ENCODE results near the gene PDXK. TPM values are rescaled to one million over a fixed set of nuclear protein-coding genes. Genes with fewer than 3 reads are reported as not detected.
A peak's percentile ranks its signal among the peaks of the same experiment; 100 is the strongest.

The PDXK gene
- total RNA-seq, 2 experiments from 2014 or later: 126 to 131 TPM

DNA sequence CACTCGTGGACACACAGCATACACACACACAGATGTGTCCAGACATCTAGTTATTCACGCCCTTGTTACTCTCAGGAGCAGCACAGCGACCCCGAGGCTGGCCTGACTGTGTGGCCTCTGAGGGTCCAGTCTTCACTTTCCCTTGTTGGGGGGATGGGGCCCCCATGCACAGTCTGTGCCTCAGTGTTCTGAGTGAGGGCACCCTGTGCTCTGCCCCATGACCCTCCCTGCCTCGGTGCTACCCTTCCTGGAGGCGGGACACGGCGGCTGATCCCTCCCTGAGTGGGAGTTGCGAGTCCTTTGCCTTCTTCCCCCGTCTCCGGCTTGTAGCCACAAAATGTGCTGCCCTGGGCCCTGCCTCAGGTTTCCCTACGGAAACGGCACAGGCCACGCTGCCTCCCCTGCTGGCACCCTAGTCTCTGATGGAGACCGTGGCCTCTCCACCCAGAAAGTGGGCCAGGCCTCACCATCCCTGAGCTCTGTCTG is 48.6 kb downstream of the PDXK start:
- no peak overlapping the region for H3K27ac Mint-ChIP-seq
- H3K4me1 Mint-ChIP-seq (ENCODE audit: low read depth): peaks cover 2% of the 10 kb centered on the region
- H3K9me3 Mint-ChIP-seq: no peaks in the 10 kb centered on the region
- peaks cover 3% of the 10 kb centered on the region for H3K36me3 Mint-ChIP-seq
- ChIA-PET POLR2A (no interaction called here), CTCF (no interaction called here)
- intact Hi-C loops (cut with micrococcal nuclease): no loop called here
- no peak overlapping the region for H3K4me3 Mint-ChIP-seq
- no peaks in the 10 kb centered on the region for H3K27me3 Mint-ChIP-seq
- no peak for DNase-seq

- no peak overlapping the region for H3K27ac Mint-ChIP-seq
- H3K4me1 Mint-ChIP-seq (ENCODE audit: low read depth): peaks cover 2% of the 10 kb centered on the region
- ChIA-PET CTCF (interaction anchor here (1.0 kb wide), 1 partner anchor 43 kb away, joined by 3 read pairs; no protein-coding TSS in a partner anchor), POLR2A (no interaction called here)
- H3K4me3 Mint-ChIP-seq: no peak overlapping the region
- peaks cover 5% of the 10 kb centered on the region for H3K36me3 Mint-ChIP-seq
- intact Hi-C loops (cut with micrococcal nuclease): no loop called here
- no peak for DNase-seq
- no peaks in the 10 kb centered on the region for H3K9me3 Mint-ChIP-seq
- H3K27me3 Mint-ChIP-seq: no peaks in the 10 kb centered on the region
Measured at GRCh38 chr21:43767984-43768867, 49.3 kb downstream of the PDXK start.

DNA sequence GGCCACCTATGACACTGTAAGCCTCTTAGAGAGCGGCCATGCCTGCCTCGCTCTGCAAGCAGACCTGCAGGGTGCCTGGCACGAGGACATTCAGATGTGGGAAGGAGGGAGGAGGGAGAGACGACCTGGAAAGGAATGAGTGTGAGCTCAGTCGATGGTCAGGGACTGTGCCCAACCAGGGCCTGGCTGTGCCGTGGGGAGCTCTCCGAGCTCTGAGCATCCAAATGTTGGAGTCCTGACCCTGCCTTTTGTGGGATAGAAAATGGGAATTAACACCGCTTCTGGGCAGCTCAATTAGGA is 49.9 kb downstream of the PDXK start:
- intact Hi-C loops (cut with micrococcal nuclease): no loop called here
- Mint-ChIP-seq H3K4me3 (no peak overlapping the region), H3K4me1 (ENCODE audit: low read depth) (peaks cover 2% of the 10 kb centered on the region), H3K9me3 (no peaks in the 10 kb centered on the region), H3K27me3 (no peaks in the 10 kb centered on the region), H3K27ac (no peak overlapping the region), H3K36me3 (peaks cover 9% of the 10 kb centered on the region)
- no peak for DNase-seq
- POLR2A ChIA-PET: no interaction called here
- CTCF ChIA-PET: interaction anchor here (1.0 kb wide), 1 partner anchor 42 kb away, joined by 3 read pairs; no protein-coding TSS in a partner anchor

DNA sequence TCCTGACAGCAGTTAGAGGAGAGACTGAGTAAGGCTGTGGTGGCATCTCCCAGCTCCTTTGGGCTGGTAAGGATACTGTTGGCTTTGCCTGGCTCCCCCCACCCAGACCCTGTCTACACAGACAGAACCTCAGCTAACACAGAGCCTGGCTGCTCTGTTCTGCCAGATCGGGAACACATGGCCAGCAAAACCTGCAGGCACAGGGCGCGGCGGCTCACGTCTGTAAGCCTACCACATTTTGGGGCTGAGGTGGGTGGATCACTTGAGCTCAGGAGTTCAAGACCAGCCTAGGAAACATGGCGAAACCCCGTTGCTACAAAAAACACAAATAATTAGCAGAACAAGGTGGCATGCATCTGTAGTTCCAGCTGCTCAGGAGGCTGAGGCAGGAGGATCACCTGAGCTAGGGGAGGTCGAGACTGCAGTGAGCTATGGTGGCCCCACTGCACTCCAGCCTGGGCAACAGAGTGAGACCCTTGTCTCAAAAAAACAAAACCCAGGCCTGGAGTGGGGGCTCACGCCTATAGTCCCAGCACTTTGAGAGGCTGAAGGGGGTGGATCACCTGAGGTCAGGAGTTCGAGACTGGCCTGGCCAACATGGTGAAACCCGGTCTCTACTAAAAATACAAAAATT is 50.5 kb downstream of the PDXK start:
- Mint-ChIP-seq H3K27me3 (no peaks in the 10 kb centered on the region), H3K27ac (no peak overlapping the region), H3K4me3 (no peak overlapping the region), H3K9me3 (no peaks in the 10 kb centered on the region), H3K4me1 (ENCODE audit: low read depth) (peaks cover 5% of the 10 kb centered on the region), H3K36me3 (peaks cover 12% of the 10 kb centered on the region)
- POLR2A ChIA-PET: no interaction called here
- intact Hi-C loops (cut with micrococcal nuclease): no loop called here
- DNase-seq: no peak
- CTCF ChIA-PET: interaction anchor here (1.0 kb wide), 1 partner anchor 41 kb away, joined by 3 read pairs; no protein-coding TSS in a partner anchor

DNA sequence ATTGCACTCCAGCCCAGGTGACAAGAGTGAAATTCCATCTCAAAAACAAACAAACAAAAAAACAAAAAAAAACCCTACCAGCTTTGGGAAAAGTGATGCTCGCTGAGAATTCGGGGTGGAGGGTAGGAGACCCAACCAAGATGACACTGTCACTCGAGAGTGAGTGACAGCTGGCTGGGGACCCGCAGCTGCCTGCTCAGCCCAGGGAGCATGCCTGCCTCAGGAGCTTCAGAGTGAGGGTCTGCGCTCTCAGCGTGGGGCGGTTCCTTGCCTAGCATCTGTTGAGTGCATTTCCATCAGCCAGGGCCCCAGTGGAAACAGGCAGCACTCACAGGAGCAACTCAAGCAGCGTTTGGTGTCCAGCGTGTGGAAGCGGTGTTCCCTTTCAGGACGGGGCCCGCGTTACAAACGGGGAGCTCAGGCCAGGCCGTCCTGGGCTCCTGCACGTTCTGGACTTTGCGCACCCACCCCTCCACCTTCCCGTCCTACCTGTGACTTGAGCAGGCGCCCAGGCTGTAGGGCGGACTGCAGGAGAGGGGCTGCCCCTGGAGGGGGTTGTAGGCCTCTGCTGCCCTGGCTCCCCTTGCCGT is 51.2 kb downstream of the PDXK start:
- ChIA-PET CTCF (no interaction called here), POLR2A (no interaction called here)
- Mint-ChIP-seq H3K9me3 (no peaks in the 10 kb centered on the region), H3K36me3 (peaks cover 15% of the 10 kb centered on the region), H3K4me3 (no peak overlapping the region), H3K27me3 (no peaks in the 10 kb centered on the region), H3K4me1 (ENCODE audit: low read depth) (peaks cover 12% of the 10 kb centered on the region), H3K27ac (no peak overlapping the region)
- no peak for DNase-seq
- intact Hi-C loops (cut with micrococcal nuclease): no loop called here

GRCh38 chr21:43771199-43771675 is 52.3 kb downstream of the PDXK start:
- Mint-ChIP-seq H3K36me3 (peaks cover 18% of the 10 kb centered on the region), H3K4me1 (ENCODE audit: low read depth) (peaks cover 19% of the 10 kb centered on the region), H3K9me3 (no peaks in the 10 kb centered on the region), H3K4me3 (no peak overlapping the region), H3K27me3 (no peaks in the 10 kb centered on the region), H3K27ac (no peak overlapping the region)
- CTCF ChIA-PET: no interaction called here
- POLR2A ChIA-PET: interaction anchor here (1.2 kb wide), 1 partner anchor 9 kb away, joined by 3 read pairs; no protein-coding TSS in a partner anchor
- intact Hi-C loops (cut with micrococcal nuclease): no loop called here
- DNase-seq: no peak

- ChIA-PET POLR2A (interaction anchor here (1.2 to 1.3 kb wide), 2 partner anchors 10 to 40 kb away, joined by 3 read pairs; no protein-coding TSS in a partner anchor), CTCF (no interaction called here)
- peaks cover 19% of the 10 kb centered on the region for H3K4me1 Mint-ChIP-seq (ENCODE audit: low read depth)
- DNase-seq: no peak
- no peaks in the 10 kb centered on the region for H3K27me3 Mint-ChIP-seq
- H3K9me3 Mint-ChIP-seq: no peaks in the 10 kb centered on the region
- intact Hi-C loops (cut with micrococcal nuclease): no loop called here
- H3K36me3 Mint-ChIP-seq: peaks cover 18% of the 10 kb centered on the region
- no peak overlapping the region for H3K4me3 Mint-ChIP-seq
- no peak overlapping the region for H3K27ac Mint-ChIP-seq
Measured at GRCh38 chr21:43771698-43772424, 52.9 kb downstream of the PDXK start.

DNA sequence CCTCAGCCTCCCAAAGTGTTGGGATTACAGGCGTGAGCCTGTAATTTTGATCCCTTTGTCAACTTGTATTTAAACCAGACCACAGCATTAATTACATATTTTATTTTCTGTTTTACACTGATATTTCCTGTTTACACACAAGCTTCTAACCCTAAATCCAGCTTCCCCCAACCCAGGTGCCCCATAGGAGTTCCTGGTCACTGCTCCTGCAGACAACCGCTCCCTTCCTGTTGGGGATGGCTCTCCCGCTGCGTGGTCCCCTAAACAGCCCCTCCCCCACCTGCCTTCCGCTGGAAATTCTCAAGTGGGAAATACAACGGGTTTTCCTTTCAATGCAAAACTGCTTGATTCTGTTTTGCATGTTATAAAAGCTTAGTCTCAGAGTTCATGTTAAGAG is 53.5 kb downstream of the PDXK start:
- Mint-ChIP-seq H3K27me3 (no peaks in the 10 kb centered on the region), H3K4me1 (ENCODE audit: low read depth) (peaks cover 20% of the 10 kb centered on the region), H3K9me3 (no peaks in the 10 kb centered on the region), H3K36me3 (peaks cover 18% of the 10 kb centered on the region), H3K27ac (no peak overlapping the region), H3K4me3 (no peak overlapping the region)
- no peak for DNase-seq
- POLR2A ChIA-PET: interaction anchor here (0.6 to 1.3 kb wide), 3 partner anchors 10 to 40 kb away, joined by 3 read pairs; partner anchors contain the start of gene RRP1
- intact Hi-C loops (cut with micrococcal nuclease): no loop called here
- CTCF ChIA-PET: no interaction called here

DNA sequence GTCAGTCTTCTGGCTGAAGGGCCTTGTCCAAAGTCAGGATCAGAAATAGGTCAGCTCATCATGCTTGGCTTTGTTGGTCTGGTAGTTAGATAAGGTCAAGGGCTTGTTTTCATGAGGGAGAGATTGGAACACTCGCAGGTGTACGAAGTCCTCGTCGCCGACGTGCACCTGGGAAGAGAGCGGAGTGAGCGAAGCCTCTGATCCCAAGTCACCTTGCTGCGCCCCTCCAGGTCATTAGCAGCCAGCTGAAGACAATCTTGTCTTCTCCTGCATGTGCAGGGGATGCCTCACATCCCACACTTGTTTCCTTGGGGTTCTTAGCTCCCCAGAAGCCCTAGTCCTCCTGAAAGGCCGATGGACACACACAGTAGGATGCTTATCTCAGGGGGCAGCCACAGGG is 55.2 kb downstream of the PDXK start:
- Mint-ChIP-seq H3K27ac (no peak overlapping the region), H3K4me3 (no peak overlapping the region), H3K4me1 (ENCODE audit: low read depth) (peaks cover 34% of the 10 kb centered on the region), H3K27me3 (no peaks in the 10 kb centered on the region), H3K9me3 (no peaks in the 10 kb centered on the region), H3K36me3 (peaks cover 18% of the 10 kb centered on the region)
- ChIA-PET CTCF (no interaction called here), POLR2A (no interaction called here)
- intact Hi-C loops (cut with micrococcal nuclease): no loop called here
- DNase-seq: no peak

GRCh38 chr21:43775190-43775589 is 56.3 kb downstream of the PDXK start:
- H3K4me3 Mint-ChIP-seq: peak overlapping the region; percentile 89
- H3K27ac Mint-ChIP-seq: peak overlapping the region; percentile 6
- no peaks in the 10 kb centered on the region for H3K27me3 Mint-ChIP-seq
- POLR2A ChIA-PET: no interaction called here
- H3K36me3 Mint-ChIP-seq: peaks cover 18% of the 10 kb centered on the region
- CTCF ChIA-PET: no interaction called here
- no peaks in the 10 kb centered on the region for H3K9me3 Mint-ChIP-seq
- DNase-seq: no peak
- intact Hi-C loops (cut with micrococcal nuclease): loop anchor here (5.0 kb wide), 1 partner anchor 43 kb away; no protein-coding TSS in a partner anchor
- H3K4me1 Mint-ChIP-seq (ENCODE audit: low read depth): peaks cover 38% of the 10 kb centered on the region

DNA sequence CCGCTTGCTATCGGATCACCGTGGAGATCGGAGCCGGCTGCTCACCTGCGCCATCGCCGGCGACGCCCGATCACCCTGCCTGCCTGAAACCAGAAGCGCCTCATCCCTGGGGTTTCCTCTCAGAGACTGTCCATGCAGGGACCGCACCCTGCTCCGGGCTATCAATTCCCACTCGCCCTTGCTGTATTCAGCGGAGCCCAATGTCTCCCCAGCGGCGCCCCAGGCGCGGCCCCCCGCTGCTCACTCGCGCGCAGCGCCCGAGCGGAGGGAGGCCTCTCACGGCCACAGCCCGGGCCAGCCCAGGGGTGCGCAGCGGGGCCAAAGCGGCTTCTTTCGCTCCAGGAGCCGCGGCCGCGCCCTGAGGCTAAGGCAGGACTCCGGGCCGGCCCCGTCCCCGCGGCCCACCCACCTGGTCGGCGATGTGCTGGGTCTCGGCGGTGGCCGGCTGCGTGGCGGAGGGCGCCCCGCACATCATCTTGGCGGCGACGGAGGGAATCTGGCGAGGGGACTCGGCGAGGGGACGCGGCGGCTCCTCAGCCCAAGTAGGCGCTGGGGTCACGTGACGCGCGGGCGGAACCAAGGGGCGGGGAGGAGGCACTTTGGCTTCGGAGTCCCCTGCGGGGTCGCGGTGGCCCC is 57.0 kb downstream of the PDXK start, which contains the start of gene CSTB:
Gene CSTB, minus strand, starts transcription at position 514 of the 636 bp plus-strand sequence. Its CDS starts 39 bp downstream, at position 475.
- intact Hi-C loops (cut with micrococcal nuclease): loop anchor here (5.0 kb wide), 1 partner anchor 44 kb away; no protein-coding TSS in a partner anchor
- Mint-ChIP-seq H3K27me3 (no peaks in the 10 kb centered on the region), H3K9me3 (no peaks in the 10 kb centered on the region), H3K4me1 (ENCODE audit: low read depth) (peaks cover 38% of the 10 kb centered on the region), H3K36me3 (peaks cover 18% of the 10 kb centered on the region), H3K27ac (peak within 1 kb of the TSS; percentile 70), H3K4me3 (peak within 1 kb of the TSS; percentile 89)
- peak; percentile 89 for DNase-seq
- ChIA-PET POLR2A (no interaction called here), CTCF (no interaction called here)

All from activated CD4-positive, alpha-beta memory T cell treated with anti-CD3 and anti-CD28 coated beads for 36 hours (primary cell).